HEK293 (cell line): ENCODE measurements around the gene USP16.
A peak's percentile ranks its signal among the peaks of the same experiment; 100 is the strongest.

Experiments
- ATF2 ChIP-seq: fragments of 450-650 bp; formaldehyde crosslinking; IDR thresholded peaks from 2 replicates; pipeline ENCODE4 v1.5.1; 2016; ENCODE audit warnings: missing biosample characterization, missing genetic modification characterization, low read depth
- PRDM10 ChIP-seq: fragments of 450-650 bp; formaldehyde crosslinking; IDR thresholded peaks from 2 replicates; pipeline ENCODE4 v1.5.1; 2016; ENCODE audit warnings: missing biosample characterization, missing genetic modification characterization
- REPIN1 ChIP-seq: fragments of 450-650 bp; formaldehyde crosslinking; IDR thresholded peaks from 2 replicates; pipeline ENCODE4 v1.5.1; 2017; ENCODE audit warnings: missing biosample characterization, missing genetic modification characterization, low read depth
- WT1 ChIP-seq: fragments of 450-650 bp; formaldehyde crosslinking; IDR thresholded peaks from 2 replicates; pipeline ENCODE4 v1.5.1; 2016; ENCODE audit warnings: missing biosample characterization, missing genetic modification characterization
- ZBTB20 ChIP-seq: fragments of 450-650 bp; formaldehyde crosslinking; IDR thresholded peaks from 2 replicates; pipeline ENCODE4 v1.5.1; 2016; ENCODE audit warnings: missing biosample characterization, missing genetic modification characterization
- ZBTB6 ChIP-seq: fragments of 450-650 bp; formaldehyde crosslinking; IDR thresholded peaks from 2 replicates; pipeline ENCODE4 v1.5.1; 2017; ENCODE audit warnings: missing biosample characterization, missing genetic modification characterization
- ZFP3 ChIP-seq: fragments of 450-650 bp; formaldehyde crosslinking; IDR thresholded peaks from 2 replicates; pipeline ENCODE4 v1.5.1; 2016; ENCODE audit warnings: low read depth, missing biosample characterization, missing genetic modification characterization
- ZNF132 ChIP-seq: fragments of 450-650 bp; formaldehyde crosslinking; IDR thresholded peaks from 2 replicates; pipeline ENCODE4 v1.5.1; 2017; ENCODE audit warnings: missing biosample characterization, missing genetic modification characterization, borderline replicate concordance
- ZNF138 ChIP-seq: fragments of 450-650 bp; formaldehyde crosslinking; IDR thresholded peaks from 2 replicates; pipeline ENCODE4 v1.5.1; 2016; ENCODE audit warnings: missing biosample characterization, missing genetic modification characterization, borderline replicate concordance
- ZNF239 ChIP-seq: fragments of 450-650 bp; formaldehyde crosslinking; IDR thresholded peaks from 2 replicates; pipeline ENCODE4 v1.5.1; 2016; ENCODE audit warnings: missing biosample characterization, missing genetic modification characterization
- ZNF354C ChIP-seq: fragments of 450-650 bp; formaldehyde crosslinking; IDR thresholded peaks from 2 replicates; pipeline ENCODE4 v1.5.1; 2016; ENCODE audit warnings: missing biosample characterization, missing genetic modification characterization, low read depth, borderline replicate concordance
- ZNF362 ChIP-seq: fragments of 450-650 bp; formaldehyde crosslinking; IDR thresholded peaks from 2 replicates; pipeline ENCODE4 v1.5.1; 2016; ENCODE audit warnings: missing biosample characterization, missing genetic modification characterization
- ZNF366 ChIP-seq: fragments of 450-650 bp; formaldehyde crosslinking; conservative IDR thresholded peaks from 2 replicates; pipeline ENCODE4 v1.5.1; 2016; ENCODE audit warnings: missing biosample characterization, missing genetic modification characterization
- ZNF501 ChIP-seq: fragments of 450-650 bp; formaldehyde crosslinking; IDR thresholded peaks from 2 replicates; pipeline ENCODE4 v1.5.1; 2016; ENCODE audit warnings: missing biosample characterization, missing genetic modification characterization
- ZNF776 ChIP-seq: fragments of 450-650 bp; formaldehyde crosslinking; IDR thresholded peaks from 2 replicates; pipeline ENCODE4 v1.5.0; 2017; ENCODE audit warnings: missing biosample characterization, missing genetic modification characterization, borderline replicate concordance
- ZNF791 ChIP-seq: fragments of 450-650 bp; formaldehyde crosslinking; IDR thresholded peaks from 2 replicates; pipeline ENCODE4 v1.5.1; 2016; ENCODE audit warnings: missing biosample characterization, missing genetic modification characterization
- ZSCAN30 ChIP-seq: fragments of 450-650 bp; IDR thresholded peaks from 2 replicates; pipeline ENCODE4 v1.5.1; 2018; ENCODE audit warnings: missing biosample characterization, mild to moderate bottlenecking, missing genetic modification characterization, moderate library complexity
- ZXDB ChIP-seq: fragments of 450-650 bp; formaldehyde crosslinking; IDR thresholded peaks from 2 replicates; pipeline ENCODE4 v1.5.1; 2016; ENCODE audit warnings: missing biosample characterization, missing genetic modification characterization
- TF ChIP-seq, protein P1 (sequence below): fragments of 450-650 bp; IDR thresholded peaks from 2 replicates; pipeline ENCODE4 v1.5.1; 2018; ENCODE audit warnings: missing biosample characterization, missing genetic modification characterization
- TF ChIP-seq, protein P2 (sequence below): fragments of 450-650 bp; formaldehyde crosslinking; conservative IDR thresholded peaks from 2 replicates; pipeline ENCODE4 v1.5.1; 2016; ENCODE audit warnings: low read depth, missing biosample characterization, missing genetic modification characterization
- TF ChIP-seq, protein P3 (sequence below): fragments of 450-650 bp; formaldehyde crosslinking; IDR thresholded peaks from 2 replicates; pipeline ENCODE4 v1.5.1; 2016; ENCODE audit warnings: missing biosample characterization, missing genetic modification characterization
- TF ChIP-seq, protein P4 (sequence below): fragments of 450-650 bp; formaldehyde crosslinking; IDR thresholded peaks from 2 replicates; pipeline ENCODE4 v1.5.1; 2016; ENCODE audit warnings: missing biosample characterization, missing genetic modification characterization

USP16 gene

DNA sequence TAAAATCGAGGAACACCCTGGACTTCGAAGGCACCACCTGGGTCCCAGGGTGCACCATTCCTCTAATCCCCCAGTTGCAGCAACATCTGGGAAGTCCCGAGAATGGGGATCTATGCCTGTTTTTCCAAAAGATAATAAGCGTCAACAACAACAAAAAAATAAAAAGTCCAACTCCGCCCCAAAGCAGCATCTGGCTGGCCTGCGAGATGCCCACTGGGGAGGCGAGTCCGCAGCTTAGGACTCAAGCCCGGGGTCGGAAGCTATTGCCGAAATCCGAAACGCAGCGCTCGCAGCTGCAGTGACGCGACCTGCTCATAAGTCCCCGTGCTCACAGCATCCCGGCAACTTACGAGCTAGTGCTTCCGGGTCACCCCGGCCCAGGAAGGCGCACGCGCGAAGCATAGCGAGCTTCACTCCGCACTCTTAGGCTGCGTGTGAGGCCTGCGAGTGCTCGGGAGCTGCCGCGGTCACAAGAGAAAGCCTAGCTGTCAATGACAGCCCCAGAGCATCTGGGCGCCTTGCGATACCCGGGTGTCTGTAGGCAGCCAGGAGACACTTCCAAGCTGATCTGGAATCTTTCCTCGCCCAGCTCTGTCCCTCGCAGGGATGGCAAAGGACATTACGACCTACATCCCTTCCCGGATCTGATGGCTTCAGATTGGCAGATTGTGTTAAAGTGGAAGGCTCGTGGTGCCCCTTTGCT lies 21.9 kb upstream of the USP16 start (continued):
- TF ChIP-seq PRDM10 (tag by site-specific recombination): peak; percentile 88
- no peak for TF ChIP-seq ZNF138
- TF ChIP-seq WT1: 0 out of 2 replicates have a peak, but pooled peaks have one; percentile 14
- TF ChIP-seq, protein P1, sequence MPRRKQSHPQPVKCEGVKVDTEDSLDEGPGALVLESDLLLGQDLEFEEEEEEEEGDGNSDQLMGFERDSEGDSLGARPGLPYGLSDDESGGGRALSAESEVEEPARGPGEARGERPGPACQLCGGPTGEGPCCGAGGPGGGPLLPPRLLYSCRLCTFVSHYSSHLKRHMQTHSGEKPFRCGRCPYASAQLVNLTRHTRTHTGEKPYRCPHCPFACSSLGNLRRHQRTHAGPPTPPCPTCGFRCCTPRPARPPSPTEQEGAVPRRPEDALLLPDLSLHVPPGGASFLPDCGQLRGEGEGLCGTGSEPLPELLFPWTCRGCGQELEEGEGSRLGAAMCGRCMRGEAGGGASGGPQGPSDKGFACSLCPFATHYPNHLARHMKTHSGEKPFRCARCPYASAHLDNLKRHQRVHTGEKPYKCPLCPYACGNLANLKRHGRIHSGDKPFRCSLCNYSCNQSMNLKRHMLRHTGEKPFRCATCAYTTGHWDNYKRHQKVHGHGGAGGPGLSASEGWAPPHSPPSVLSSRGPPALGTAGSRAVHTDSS: no peak
- TF ChIP-seq ZNF354C: no peak
- peak; percentile 50; the same call in 1 of the 2 replicates for TF ChIP-seq ZFP3 (tag by site-specific recombination)
- TF ChIP-seq ZNF501 (tag by site-specific recombination): 0 out of 2 replicates have a peak, but pooled peaks have one; percentile 38
- peak; percentile 92 for TF ChIP-seq ZXDB (tag by site-specific recombination)
- TF ChIP-seq ZSCAN30: peak; percentile 66; the same call in 1 of the 2 replicates
- peak; percentile 31; the same call in 1 of the 2 replicates for TF ChIP-seq REPIN1
- TF ChIP-seq, protein P2, sequence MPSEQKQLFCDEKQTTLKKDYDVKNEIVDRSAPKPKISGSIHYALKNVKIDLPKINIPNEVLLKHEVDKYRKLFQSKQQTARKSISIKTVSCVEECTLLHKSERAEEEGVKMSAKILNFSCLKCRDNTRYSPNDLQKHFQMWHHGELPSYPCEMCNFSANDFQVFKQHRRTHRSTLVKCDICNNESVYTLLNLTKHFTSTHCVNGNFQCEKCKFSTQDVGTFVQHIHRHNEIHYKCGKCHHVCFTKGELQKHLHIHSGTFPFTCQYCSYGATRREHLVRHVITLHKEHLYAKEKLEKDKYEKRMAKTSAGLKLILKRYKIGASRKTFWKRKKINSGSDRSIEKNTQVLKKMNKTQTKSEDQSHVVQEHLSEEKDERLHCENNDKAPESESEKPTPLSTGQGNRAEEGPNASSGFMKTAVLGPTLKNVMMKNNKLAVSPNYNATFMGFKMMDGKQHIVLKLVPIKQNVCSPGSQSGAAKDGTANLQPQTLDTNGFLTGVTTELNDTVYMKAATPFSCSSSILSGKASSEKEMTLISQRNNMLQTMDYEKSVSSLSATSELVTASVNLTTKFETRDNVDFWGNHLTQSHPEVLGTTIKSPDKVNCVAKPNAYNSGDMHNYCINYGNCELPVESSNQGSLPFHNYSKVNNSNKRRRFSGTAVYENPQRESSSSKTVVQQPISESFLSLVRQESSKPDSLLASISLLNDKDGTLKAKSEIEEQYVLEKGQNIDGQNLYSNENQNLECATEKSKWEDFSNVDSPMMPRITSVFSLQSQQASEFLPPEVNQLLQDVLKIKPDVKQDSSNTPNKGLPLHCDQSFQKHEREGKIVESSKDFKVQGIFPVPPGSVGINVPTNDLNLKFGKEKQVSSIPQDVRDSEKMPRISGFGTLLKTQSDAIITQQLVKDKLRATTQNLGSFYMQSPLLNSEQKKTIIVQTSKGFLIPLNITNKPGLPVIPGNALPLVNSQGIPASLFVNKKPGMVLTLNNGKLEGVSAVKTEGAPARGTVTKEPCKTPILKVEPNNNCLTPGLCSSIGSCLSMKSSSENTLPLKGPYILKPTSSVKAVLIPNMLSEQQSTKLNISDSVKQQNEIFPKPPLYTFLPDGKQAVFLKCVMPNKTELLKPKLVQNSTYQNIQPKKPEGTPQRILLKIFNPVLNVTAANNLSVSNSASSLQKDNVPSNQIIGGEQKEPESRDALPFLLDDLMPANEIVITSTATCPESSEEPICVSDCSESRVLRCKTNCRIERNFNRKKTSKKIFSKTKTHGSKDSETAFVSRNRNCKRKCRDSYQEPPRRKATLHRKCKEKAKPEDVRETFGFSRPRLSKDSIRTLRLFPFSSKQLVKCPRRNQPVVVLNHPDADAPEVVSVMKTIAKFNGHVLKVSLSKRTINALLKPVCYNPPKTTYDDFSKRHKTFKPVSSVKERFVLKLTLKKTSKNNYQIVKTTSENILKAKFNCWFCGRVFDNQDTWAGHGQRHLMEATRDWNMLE: peak; percentile 98
- no peak for TF ChIP-seq ZNF366 (tag by site-specific recombination)
- no peak for TF ChIP-seq ZNF776
- TF ChIP-seq ZBTB6 (tag by site-specific recombination): no peak
- TF ChIP-seq, protein P3, sequence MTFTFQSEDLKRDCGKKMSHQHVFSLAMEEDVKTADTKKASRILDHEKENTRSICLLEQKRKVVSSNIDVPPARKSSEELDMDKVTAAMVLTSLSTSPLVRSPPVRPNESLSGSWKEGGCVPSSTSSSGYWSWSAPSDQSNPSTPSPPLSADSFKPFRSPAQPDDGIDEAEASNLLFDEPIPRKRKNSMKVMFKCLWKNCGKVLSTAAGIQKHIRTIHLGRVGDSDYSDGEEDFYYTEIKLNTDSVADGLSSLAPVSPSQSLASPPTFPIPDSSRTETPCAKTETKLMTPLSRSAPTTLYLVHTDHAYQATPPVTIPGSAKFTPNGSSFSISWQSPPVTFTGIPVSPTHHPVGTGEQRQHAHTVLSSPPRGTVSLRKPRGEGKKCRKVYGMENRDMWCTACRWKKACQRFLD (tag by site-specific recombination): no peak
- no peak for TF ChIP-seq ZNF132 (tag by site-specific recombination)
- peak; percentile 8; the same call in 1 of the 2 replicates for TF ChIP-seq ATF2 (tag by site-specific recombination)
- TF ChIP-seq, protein P4, sequence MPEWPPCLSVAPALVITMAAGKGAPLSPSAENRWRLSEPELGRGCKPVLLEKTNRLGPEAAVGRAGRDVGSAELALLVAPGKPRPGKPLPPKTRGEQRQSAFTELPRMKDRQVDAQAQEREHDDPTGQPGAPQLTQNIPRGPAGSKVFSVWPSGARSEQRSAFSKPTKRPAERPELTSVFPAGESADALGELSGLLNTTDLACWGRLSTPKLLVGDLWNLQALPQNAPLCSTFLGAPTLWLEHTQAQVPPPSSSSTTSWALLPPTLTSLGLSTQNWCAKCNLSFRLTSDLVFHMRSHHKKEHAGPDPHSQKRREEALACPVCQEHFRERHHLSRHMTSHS: no peak
- TF ChIP-seq ZNF791 (tag by site-specific recombination): no peak
- TF ChIP-seq ZBTB20 (tag by site-specific recombination): peak; percentile 78
- no peak for TF ChIP-seq ZNF239 (tag by site-specific recombination)
- no peak for TF ChIP-seq ZNF362
